A673 (cell line): ENCODE measurements around the gene IQCC. TPM values are rescaled to one million over a fixed set of nuclear protein-coding genes. Genes with fewer than 3 reads are reported as not detected.

Source experiments
- BruUV-seq: library from RNA; stranded (reverse); fragments of 400-500 nt; replicated peaks from 2 replicates; lab custom pipeline; 2021; lab: Mats Ljungman, UMichigan
- CTCF ChIA-PET: fragments of 300-600 bp; sonication (Branson Sonifier 250); formaldehyde crosslinking; loops from one replicate; lab custom pipeline; 2022; ENCODE audit warnings: antibody characterized with exemption; lab: Charles Lee
- POLR2A ChIA-PET: fragments of 300-600 bp; sonication (Branson Sonifier 250); formaldehyde crosslinking; loops from one replicate; lab custom pipeline; 2022; ENCODE audit warnings: antibody characterized with exemption; ENCODE audit not compliant: low non-redundant PET; lab: Charles Lee
- DNase-seq: peaks from one replicate; pipeline ENCODE4 v3.0.0-alpha.2; 2015; ENCODE audit warnings: low spot score
- H3K27ac ChIP-seq: fragments of 200-600 bp; sonication (generic); 2 replicates; pipeline ENCODE4 v1.5.1; 2016; ENCODE audit warnings: mixed run types, low read depth, mild to moderate bottlenecking, mixed read lengths, antibody characterized with exemption, low read length; ENCODE audit not compliant: poor library complexity, severe bottlenecking
- H3K27me3 ChIP-seq: fragments of 200-600 bp; sonication (generic); replicated peaks from 2 replicates; pipeline ENCODE4 v1.6.1; 2017; ENCODE audit warnings: mixed run types, low read depth, mild to moderate bottlenecking, mixed read lengths, antibody characterized with exemption, low read length; ENCODE audit not compliant: insufficient read depth, poor library complexity
- H3K36me3 ChIP-seq: fragments of 200-600 bp; sonication (generic); 2 replicates; pipeline ENCODE4 v1.6.1; 2016; ENCODE audit warnings: mixed run types, mild to moderate bottlenecking, mixed read lengths, antibody characterized with exemption, low read length; ENCODE audit not compliant: insufficient read depth, poor library complexity, severe bottlenecking
- H3K4me1 ChIP-seq: fragments of 200-600 bp; sonication (generic); 2 replicates; pipeline ENCODE4 v1.6.1; 2017; ENCODE audit warnings: mixed run types, mild to moderate bottlenecking, mixed read lengths, antibody characterized with exemption, low read length; ENCODE audit not compliant: insufficient read depth, poor library complexity, severe bottlenecking
- H3K4me3 ChIP-seq: fragments of 200-600 bp; sonication (generic); 2 replicates; pipeline ENCODE4 v1.5.1; 2016; ENCODE audit warnings: low read depth, mixed run types, mild to moderate bottlenecking, mixed read lengths, low read length; ENCODE audit not compliant: poor library complexity, severe bottlenecking
- H3K9me3 ChIP-seq: fragments of 200-600 bp; sonication (generic); 2 replicates; pipeline ENCODE4 v1.6.1; 2016; ENCODE audit warnings: mixed run types, low read depth, mild to moderate bottlenecking, mixed read lengths, antibody characterized with exemption, low read length; ENCODE audit not compliant: poor library complexity, severe bottlenecking
- EZH2 ChIP-seq: fragments of 200-600 bp; sonication (generic); IDR thresholded peaks from 2 replicates; pipeline ENCODE4 v1.6.1; 2017; ENCODE audit warnings: borderline replicate concordance, low read depth, mild to moderate bottlenecking, mixed read lengths, antibody characterized with exemption, low read length; ENCODE audit not compliant: poor library complexity, severe bottlenecking
- intact Hi-C: fragments of 100-400 bp; cut with micrococcal nuclease; formaldehyde crosslinking; loops from one replicate; pipeline ENCODE4 v1.10.0; 2022; ENCODE audit not compliant: unreplicated experiment
- total RNA-seq: library from RNA; stranded (reverse); gene quantifications from 2 replicates; pipeline ENCODE4 v1.2.3, GENCODE V29; 2021
- TF ChIP-seq, protein P1 (sequence below): fragments of 300-800, 200-600 bp; sonication (generic); conservative IDR thresholded peaks from 2 replicates; pipeline ENCODE4 v1.5.1; 2017; ENCODE audit warnings: low read depth, mild to moderate bottlenecking, antibody characterized with exemption, low read length, moderate library complexity, mixed read lengths

Gene IQCC
- total RNA-seq, 1 experiment from 2014 or later: 7.2 TPM

DNA sequence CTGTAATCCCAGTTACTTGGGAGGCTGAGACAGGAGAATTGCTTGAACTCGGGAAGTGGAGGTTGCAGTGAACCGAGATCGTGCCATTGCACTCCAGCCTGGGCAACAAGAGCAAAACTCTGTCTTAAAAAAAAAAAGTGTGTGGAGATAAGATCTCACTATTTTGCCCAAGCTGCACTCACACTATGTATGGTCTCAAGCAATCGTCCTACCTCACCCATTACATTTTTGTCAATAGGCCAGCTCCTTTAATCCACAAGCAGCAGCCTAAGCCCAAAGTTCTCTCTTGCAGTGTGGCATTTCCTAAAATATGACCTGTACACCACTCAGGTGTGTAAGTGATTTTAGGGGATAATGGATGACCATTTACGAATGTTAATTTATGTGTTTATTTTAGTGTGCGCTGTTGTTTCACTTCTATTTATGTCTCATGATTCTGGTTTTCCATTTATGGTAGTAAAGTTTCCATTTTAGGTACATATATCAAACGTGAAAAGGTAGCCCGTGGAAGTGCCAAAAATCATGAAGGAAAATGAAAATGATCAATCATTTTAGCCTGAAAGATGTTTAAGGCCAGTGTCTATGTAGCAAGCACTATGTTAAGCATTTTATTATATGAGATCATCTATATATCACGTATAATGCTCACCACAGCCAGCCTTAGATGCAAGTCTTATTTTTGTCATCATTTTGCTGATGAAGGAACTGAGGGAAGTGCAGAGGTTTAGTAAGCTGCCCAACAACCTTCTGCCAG, 51.2 kb downstream of the IQCC start:
- CTCF ChIA-PET: no interaction called here
- TF ChIP-seq, protein P1, sequence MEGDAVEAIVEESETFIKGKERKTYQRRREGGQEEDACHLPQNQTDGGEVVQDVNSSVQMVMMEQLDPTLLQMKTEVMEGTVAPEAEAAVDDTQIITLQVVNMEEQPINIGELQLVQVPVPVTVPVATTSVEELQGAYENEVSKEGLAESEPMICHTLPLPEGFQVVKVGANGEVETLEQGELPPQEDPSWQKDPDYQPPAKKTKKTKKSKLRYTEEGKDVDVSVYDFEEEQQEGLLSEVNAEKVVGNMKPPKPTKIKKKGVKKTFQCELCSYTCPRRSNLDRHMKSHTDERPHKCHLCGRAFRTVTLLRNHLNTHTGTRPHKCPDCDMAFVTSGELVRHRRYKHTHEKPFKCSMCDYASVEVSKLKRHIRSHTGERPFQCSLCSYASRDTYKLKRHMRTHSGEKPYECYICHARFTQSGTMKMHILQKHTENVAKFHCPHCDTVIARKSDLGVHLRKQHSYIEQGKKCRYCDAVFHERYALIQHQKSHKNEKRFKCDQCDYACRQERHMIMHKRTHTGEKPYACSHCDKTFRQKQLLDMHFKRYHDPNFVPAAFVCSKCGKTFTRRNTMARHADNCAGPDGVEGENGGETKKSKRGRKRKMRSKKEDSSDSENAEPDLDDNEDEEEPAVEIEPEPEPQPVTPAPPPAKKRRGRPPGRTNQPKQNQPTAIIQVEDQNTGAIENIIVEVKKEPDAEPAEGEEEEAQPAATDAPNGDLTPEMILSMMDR: no peak
- TF ChIP-seq EZH2: no peak
- no peaks in the 10 kb centered on the region for H3K4me1 ChIP-seq
- POLR2A ChIA-PET: no interaction called here
- H3K36me3 ChIP-seq: no peaks in the 10 kb centered on the region
- DNase-seq: no peak
- H3K9me3 ChIP-seq: no peaks in the 10 kb centered on the region
- intact Hi-C loops: no loop called here
- no TSS peak for BruUV-seq
- H3K4me3 ChIP-seq: no peak overlapping the region
- H3K27me3 ChIP-seq: no peaks in the 10 kb centered on the region
- no peak overlapping the region for H3K27ac ChIP-seq

DNA sequence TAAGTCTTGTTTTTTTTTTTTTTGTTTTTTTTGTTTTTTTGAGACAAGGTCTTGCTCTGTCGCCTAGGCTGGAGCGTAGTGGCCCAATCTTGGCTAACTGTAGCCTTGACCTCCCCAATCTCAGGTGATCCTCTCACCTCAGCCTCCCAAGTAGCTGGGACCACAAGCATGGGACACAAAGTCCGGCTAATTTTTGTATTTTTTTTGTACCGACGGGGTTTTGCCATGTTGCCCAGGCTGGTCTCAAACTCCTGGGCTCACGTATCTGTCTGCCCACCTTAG, 51.7 kb downstream of the IQCC start:
- TF ChIP-seq EZH2: no peak
- TF ChIP-seq, protein P1: no peak
- intact Hi-C loops: no loop called here
- CTCF ChIA-PET: no interaction called here
- H3K4me3 ChIP-seq: no peak overlapping the region
- BruUV-seq: no TSS peak
- no peaks in the 10 kb centered on the region for H3K36me3 ChIP-seq
- no peak overlapping the region for H3K27ac ChIP-seq
- H3K4me1 ChIP-seq: no peaks in the 10 kb centered on the region
- H3K27me3 ChIP-seq: no peaks in the 10 kb centered on the region
- POLR2A ChIA-PET: no interaction called here
- no peak for DNase-seq
- H3K9me3 ChIP-seq: no peaks in the 10 kb centered on the region

Other genes with a start within 250 kb of the IQCC start
- 226 and 236 TPM in 2 replicates for gene KHDRBS1, start 191.8 kb upstream of the IQCC start, total RNA-seq
- gene TMEM39B, start 132.7 kb upstream of the IQCC start, total RNA-seq: 30.4 and 32.4 TPM in 2 replicates
- 96.8 and 97.4 TPM in 2 replicates for gene KPNA6, start 97.6 kb upstream of the IQCC start, total RNA-seq
- 62.3 and 62.7 TPM in 2 replicates for gene TXLNA, start 26.0 kb upstream of the IQCC start, total RNA-seq
- gene CCDC28B, start 5.1 kb upstream of the IQCC start, total RNA-seq: 15.6 and 22.4 TPM in 2 replicates
- gene DCDC2B, start 3.4 kb downstream of the IQCC start, total RNA-seq: not detected in 2 replicates
- gene TMEM234, start 16.7 kb downstream of the IQCC start, total RNA-seq: 15.4 TPM in 2 replicates
- 298 and 303 TPM in 2 replicates for gene EIF3I, start 16.7 kb downstream of the IQCC start, total RNA-seq
- gene FAM167B, start 41.6 kb downstream of the IQCC start, total RNA-seq: 0.35 TPM in 1 of 2 replicates, not detected in the other
- not detected in 2 replicates for gene LCK, start 45.6 kb downstream of the IQCC start, total RNA-seq
- gene HDAC1, start 86.4 kb downstream of the IQCC start, total RNA-seq: 192 and 195 TPM in 2 replicates
- 425 and 445 TPM in 2 replicates for gene MARCKSL1, start 130.6 kb downstream of the IQCC start, total RNA-seq
- 4.7 and 5.2 TPM in 2 replicates for gene FAM229A, start 156.8 kb downstream of the IQCC start, total RNA-seq
- 3.9 and 4.3 TPM in 2 replicates for gene TSSK3, start 156.9 kb downstream of the IQCC start, total RNA-seq
- 47.4 and 48.0 TPM in 2 replicates for gene BSDC1, start 188.8 kb downstream of the IQCC start, total RNA-seq